Left ventricle myocardium inferior (tissue), 1 donor: ENCODE results near the gene PDLIM5. TPM values are rescaled to one million over a fixed set of nuclear protein-coding genes. Genes with fewer than 3 reads are reported as not detected.
"Not testable (repeated sequence)": the region's sequence is repeated elsewhere in the genome, so short reads cannot be mapped to it uniquely, and the experiment has no call there.

Experiments used
- DNase-seq: peaks from one replicate; pipeline ENCODE4 v3.0.0-alpha.2; 2020
- H3K27ac ChIP-seq: fragments of 200-600 bp; replicated peaks from 2 replicates; pipeline ENCODE4 v1.8.0; 2021
- H3K27me3 ChIP-seq: fragments of 200-600 bp; 2 replicates; pipeline ENCODE4 v1.8.0; 2021; ENCODE audit warnings: low read depth
- H3K36me3 ChIP-seq: fragments of 200-600 bp; 2 replicates; pipeline ENCODE4 v1.8.0; 2021
- H3K4me1 ChIP-seq: fragments of 200-600 bp; 2 replicates; pipeline ENCODE4 v1.8.0; 2021
- H3K4me3 ChIP-seq: fragments of 200-600 bp; 2 replicates; pipeline ENCODE4 v1.8.0; 2021; ENCODE audit warnings: mild to moderate bottlenecking, moderate library complexity
- H3K9me3 ChIP-seq: fragments of 200-600 bp; replicated peaks from 2 replicates; pipeline ENCODE4 v1.8.0; 2021
- CTCF ChIP-seq: fragments of 200-600 bp; IDR thresholded peaks from 2 replicates; pipeline ENCODE4 v1.8.0; 2021; ENCODE audit warnings: antibody characterized with exemption, mild to moderate bottlenecking, borderline replicate concordance
- intact Hi-C: fragments of 100-400 bp; cut with micrococcal nuclease; formaldehyde crosslinking; loops from one replicate; pipeline ENCODE4 v1.11.0; 2022
- total RNA-seq: library from RNA; stranded (reverse); fragmentation: NEBNext Ultra II Directional; extraction: Animal tissue kit (Norgen Biotek cat#: 25700); gene quantifications from one replicate; pipeline ENCODE4 v1.2.1, GENCODE V29; 2021
- donor health status: DM: no; HTN: yes; CAD: no; lungs with severe emphysema.

The PDLIM5 gene
- total RNA-seq, 1 donor from 2014 or later: 982 TPM

GRCh38 chr4:94477227-94477626 is 25.5 kb downstream of the PDLIM5 start:
- H3K4me1 ChIP-seq: peaks cover 100% of the 10 kb centered on the region

GRCh38 chr4:94478805-94479204 is 27.1 kb downstream of the PDLIM5 start:
- Histone ChIP-seq H3K27ac (peak overlapping the region; percentile 48), H3K4me3 (peak overlapping the region; percentile 1), H3K4me1 (peaks cover 100% of the 10 kb centered on the region)
- DNase-seq, H3K27me3 ChIP-seq, intact Hi-C loops, H3K36me3 ChIP-seq, H3K9me3 ChIP-seq: not testable (repeated sequence)

More at GRCh38 chr4:94477227-94477626, 25.5 kb downstream of the PDLIM5 start:
- Histone ChIP-seq H3K4me3 (peak overlapping the region; percentile 15), H3K9me3 (no peaks in the 10 kb centered on the region), H3K36me3 (no peaks in the 10 kb centered on the region), H3K27ac (peak overlapping the region; percentile 48), H3K27me3 (no peaks in the 10 kb centered on the region)
- TF ChIP-seq CTCF: no peak
- intact Hi-C loops: no loop called here
- DNase-seq: no peak

GRCh38 chr4:94479358-94480141 is 27.8 kb downstream of the PDLIM5 start:
- no peaks in the 10 kb centered on the region for H3K36me3 ChIP-seq
- intact Hi-C loops: no loop called here
- peak overlapping the region; percentile 48 for H3K27ac ChIP-seq
- no peaks in the 10 kb centered on the region for H3K27me3 ChIP-seq
- DNase-seq: no peak
- peak overlapping the region; percentile 25 for H3K4me3 ChIP-seq
- TF ChIP-seq CTCF: no peak
- no peaks in the 10 kb centered on the region for H3K9me3 ChIP-seq
- H3K4me1 ChIP-seq: peaks cover 100% of the 10 kb centered on the region

GRCh38 chr4:94480362-94480951 is 28.7 kb downstream of the PDLIM5 start:
- Histone ChIP-seq H3K4me1 (peaks cover 100% of the 10 kb centered on the region), H3K9me3 (no peaks in the 10 kb centered on the region), H3K36me3 (no peaks in the 10 kb centered on the region), H3K27ac (peak overlapping the region; percentile 48), H3K27me3 (no peaks in the 10 kb centered on the region), H3K4me3 (peak overlapping the region; percentile 25)
- intact Hi-C loops: no loop called here
- no peak for DNase-seq
- TF ChIP-seq CTCF: no peak

DNA sequence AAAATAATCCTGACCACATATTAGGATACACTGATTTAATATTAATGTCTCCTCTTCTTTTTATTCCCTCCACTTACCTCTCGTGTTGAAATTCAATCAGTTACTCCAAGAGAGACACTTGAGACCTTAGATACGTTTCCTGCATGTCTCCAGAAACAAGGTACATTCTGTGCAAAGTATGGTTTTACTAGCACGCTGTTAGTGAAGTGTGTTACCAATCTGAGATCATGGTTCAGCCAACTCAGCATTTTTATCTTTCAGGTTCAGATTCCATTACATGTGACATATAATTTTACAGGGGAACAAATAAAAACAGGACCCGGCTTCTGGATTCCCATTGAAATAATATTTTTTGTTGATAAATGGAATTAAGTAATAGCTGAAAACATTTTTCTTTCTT is 32.2 kb downstream of the PDLIM5 start:
- no peaks in the 10 kb centered on the region for H3K36me3 ChIP-seq
- H3K9me3 ChIP-seq: no peaks in the 10 kb centered on the region
- TF ChIP-seq CTCF: no peak
- H3K4me3 ChIP-seq: no peak overlapping the region
- H3K27ac ChIP-seq: peak overlapping the region; percentile 56
- H3K4me1 ChIP-seq: peaks cover 100% of the 10 kb centered on the region
- H3K27me3 ChIP-seq: no peaks in the 10 kb centered on the region
- DNase-seq: no peak
- intact Hi-C loops: no loop called here

DNA sequence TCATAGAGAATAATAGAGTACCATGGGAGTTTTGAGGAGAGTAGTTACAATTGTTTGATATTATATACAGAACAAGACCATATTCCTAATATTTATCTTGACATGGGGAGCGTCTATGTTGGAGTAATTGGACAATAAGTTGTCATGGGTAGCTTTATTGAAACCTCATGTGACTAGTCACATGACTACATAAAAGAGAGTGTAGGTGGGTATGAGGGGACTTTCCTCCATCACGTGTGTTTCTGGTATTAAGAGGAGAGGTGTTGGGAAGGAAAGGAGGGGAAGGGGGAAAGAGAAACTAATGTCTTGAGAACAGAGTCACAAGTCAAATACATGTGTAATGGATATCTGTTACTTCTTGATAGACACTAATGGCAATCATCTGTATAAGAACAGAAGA is 33.1 kb downstream of the PDLIM5 start:
- DNase-seq: no peak
- intact Hi-C loops: no loop called here
- Histone ChIP-seq H3K36me3 (no peaks in the 10 kb centered on the region), H3K4me3 (no peak overlapping the region), H3K27ac (peak overlapping the region; percentile 56), H3K27me3 (no peaks in the 10 kb centered on the region), H3K9me3 (no peaks in the 10 kb centered on the region), H3K4me1 (peaks cover 100% of the 10 kb centered on the region)
- TF ChIP-seq CTCF: no peak
